HG03103 (cell line): ENCODE results near the gene UBE3A.
A peak's percentile ranks its signal among the peaks of the same experiment; 100 is the strongest.
"Not testable (repeated sequence)": the region's sequence is repeated elsewhere in the genome, so short reads cannot be mapped to it uniquely, and the experiment has no call there.

Experiments
- ATAC-seq: cut with Tn5 transposase; IDR thresholded peaks from one replicate; pipeline ENCODE4 v1.9.1; 2021; ENCODE audit warnings: low read depth; ENCODE audit not compliant: unreplicated experiment

The UBE3A gene

GRCh38 chr15:25439369-25439836 is 579 bp upstream of the UBE3A start:
- ATAC-seq = no peak

- ATAC-seq = peak; percentile 36
These were observed 835 bp downstream of the UBE3A start for GRCh38 chr15:25437777-25438600.

DNA sequence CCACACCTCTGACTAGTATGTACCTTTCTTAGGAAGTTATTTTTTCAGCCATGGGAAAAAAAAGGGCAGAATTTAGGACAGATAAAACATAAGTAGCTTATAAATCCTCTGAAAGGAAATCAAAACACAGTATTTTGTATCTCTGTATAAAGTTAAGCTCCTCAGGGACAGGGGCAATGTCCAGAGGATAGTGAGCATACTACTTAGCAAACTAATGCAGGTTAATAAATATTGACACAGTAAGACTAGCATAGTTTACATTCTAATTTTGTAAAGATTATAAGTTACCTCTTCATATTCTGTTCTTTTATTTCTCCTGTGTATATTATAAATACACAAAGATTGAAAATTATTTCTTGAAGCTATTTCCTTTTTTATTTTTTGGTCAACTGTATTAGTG is 2.1 kb downstream of the UBE3A start:
- no peak for ATAC-seq

DNA sequence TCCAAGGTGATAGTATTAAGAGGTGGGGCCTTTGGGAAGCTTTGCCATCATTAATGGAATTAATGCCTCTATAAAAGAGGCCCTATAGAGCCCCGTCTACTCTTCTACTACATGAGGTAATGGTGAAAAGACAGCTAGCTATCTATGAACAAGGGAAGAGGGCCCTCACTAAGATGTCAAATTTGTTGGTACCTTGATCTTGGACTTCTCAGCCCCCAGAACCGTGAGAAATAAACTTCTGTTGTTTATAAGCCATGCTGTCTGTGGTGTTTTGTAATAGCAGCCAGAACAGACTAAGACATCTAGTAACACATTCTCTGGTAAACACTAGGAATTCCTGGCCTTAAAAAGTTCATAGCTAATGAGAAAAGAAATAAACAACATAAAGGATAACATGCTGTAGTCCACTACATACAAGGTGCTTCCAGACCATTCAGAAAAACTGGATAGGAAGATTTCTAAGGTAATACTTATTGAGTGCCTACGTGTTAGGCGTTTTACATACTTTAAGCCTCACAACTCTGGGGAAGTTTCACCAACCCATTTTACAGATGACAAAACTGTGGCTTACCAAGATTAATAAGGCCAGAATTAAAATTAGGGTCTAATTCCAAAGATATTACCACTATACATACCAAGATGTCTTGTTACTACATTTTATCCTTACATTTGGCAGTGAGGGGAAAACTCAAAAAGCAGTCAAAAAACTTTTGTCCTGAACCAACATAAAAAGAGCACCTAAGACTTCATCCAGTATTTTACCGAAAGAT is 3.2 kb downstream of the UBE3A start:
- ATAC-seq = no peak

- no peak for ATAC-seq
These were observed 5.5 kb downstream of the UBE3A start for GRCh38 chr15:25433118-25433865.

DNA sequence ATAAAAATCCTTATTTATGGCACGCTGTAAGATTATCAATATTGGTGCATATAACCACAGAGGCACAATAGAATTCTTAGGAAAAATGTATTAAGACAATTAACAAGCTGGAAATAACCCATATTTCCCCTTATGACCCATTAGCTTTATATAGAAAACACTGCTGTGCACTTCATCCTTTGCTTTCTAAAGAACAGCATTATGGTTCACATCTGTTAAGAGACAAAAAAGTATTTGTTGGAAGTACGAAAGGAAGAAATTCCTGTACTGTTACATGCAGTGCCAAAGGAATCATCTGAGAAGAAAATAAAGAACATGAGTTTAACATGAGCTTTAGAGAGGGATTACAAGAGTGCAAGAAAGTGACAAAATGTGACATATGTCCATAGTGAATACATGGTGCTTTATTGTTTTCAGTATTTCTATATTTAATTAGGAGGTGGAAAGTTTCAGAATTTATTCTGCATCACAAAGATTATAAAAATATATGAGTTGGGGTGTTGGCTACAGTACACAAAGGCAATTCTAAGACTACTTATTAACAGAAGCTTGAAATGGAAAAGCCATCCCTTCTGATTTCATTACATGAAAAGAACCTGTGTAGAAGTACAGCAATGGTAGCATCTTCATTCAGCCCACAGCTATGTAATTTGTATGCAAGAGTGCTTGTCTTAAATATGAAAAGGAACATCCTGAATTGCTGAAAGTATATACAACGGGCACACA is 6.8 kb downstream of the UBE3A start:
- ATAC-seq = no peak

- ATAC-seq = no peak
These were observed 11.0 kb downstream of the UBE3A start for GRCh38 chr15:25427861-25428260.

DNA sequence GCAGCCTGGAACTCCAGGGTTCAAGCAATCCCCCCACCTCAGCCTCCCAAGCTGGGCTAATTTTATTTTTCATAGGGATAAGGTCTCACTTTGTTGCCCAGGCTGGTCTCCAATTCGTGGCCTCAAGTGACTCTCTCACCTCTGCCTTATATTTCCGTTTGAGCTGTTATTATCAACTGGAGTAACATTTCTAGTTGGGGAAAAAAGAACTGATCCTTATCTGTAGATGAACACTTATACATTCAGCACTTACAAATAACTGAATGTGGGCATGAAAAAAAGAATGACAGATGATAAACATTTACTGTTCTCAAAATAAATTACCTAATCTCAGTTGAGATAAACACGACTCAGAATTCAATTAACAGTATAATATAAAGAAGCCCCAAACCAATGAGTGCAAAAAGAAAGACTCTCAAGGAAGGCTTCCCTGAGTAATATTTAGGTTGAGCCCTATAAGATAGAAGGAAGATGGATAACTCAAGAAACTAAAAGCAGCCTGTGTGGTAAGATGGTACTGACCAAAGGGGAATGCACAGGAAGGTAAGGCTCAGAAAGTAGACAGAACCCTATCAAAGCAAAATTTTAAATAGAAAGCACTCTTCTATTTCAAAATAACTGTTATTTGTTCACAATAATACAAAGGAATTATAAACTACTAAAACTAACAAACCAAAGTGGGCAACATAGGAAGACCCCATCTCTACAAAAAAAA is 11.8 kb downstream of the UBE3A start:
- ATAC-seq = no peak

- ATAC-seq = no peak
These were observed 14.8 kb downstream of the UBE3A start for GRCh38 chr15:25424073-25424472.

DNA sequence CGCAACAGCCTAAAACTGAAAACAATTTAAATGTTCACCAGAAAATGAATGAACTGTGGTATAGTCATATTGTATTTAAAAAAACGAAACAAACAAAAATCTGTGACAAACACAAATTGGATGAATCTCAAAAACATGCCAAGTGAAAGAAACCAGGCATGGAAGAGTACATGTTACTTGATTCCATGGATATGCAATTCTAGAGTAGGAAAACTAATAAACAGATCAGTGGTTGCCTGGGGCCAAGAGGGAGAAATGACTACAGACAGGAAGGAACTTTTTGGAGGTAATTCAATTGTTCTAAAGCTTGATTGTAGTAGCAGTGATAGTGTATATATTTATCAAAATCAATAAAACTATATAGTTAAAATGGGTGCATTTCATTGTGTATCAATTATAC is 16.8 kb downstream of the UBE3A start:
- no peak for ATAC-seq

DNA sequence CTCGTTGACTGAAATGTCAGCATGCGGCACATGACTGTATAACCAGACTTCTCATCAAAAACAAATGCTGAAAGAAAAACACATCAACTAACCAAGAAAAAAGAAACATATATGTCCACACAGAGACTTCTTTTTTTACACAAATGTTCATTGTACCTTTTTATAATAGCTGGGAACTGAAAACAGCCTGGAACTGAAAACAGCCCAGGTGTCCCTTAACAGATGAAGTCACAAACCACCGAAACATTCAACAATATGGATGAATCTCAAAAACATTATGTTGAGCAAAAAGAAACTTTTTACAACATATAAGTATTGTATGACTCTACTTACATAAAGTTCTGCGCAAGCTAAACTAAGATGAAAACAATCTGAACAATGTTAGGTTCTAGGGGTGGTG is 20.6 kb downstream of the UBE3A start:
- no peak for ATAC-seq

- ATAC-seq = no peak
These were observed 21.2 kb downstream of the UBE3A start for GRCh38 chr15:25417604-25418003.

DNA sequence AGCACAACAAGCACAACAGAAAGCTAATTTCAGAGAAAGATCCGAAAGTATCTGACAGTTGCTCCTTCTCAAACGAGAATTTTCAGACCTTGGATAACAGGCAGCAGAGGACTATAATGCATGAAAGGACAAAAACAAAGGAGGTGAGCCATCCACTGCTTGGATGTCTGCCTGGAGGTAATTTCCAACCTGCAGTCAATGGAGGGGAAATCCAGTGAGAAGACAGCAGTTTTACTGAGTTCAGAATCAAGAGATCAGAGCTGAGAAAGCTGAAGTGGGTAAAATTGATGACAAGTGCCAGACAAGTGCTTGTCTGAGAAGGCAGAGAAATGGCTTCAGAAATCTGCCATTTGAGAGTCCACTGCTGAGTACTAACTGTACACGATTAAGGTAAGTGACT is 22.1 kb downstream of the UBE3A start:
- no peak for ATAC-seq

DNA sequence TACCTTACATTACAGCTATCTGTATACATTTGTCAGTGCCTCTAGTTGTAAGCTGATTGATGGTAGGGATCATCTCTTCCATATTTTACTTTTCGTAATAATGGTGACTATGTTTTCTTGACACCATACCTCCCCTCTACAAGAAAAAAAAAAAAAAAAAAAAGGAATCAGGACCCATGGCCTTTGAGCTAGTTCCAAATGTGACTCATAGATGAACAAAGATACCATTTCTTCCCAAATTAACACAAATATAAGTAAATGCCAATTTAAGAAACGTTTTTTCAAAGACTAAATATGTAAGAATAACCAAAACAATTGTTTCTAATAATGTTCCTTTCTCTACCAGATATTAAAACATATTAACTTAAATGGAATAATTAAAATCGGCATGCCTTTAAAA is 23.1 kb downstream of the UBE3A start:
- no peak for ATAC-seq

DNA sequence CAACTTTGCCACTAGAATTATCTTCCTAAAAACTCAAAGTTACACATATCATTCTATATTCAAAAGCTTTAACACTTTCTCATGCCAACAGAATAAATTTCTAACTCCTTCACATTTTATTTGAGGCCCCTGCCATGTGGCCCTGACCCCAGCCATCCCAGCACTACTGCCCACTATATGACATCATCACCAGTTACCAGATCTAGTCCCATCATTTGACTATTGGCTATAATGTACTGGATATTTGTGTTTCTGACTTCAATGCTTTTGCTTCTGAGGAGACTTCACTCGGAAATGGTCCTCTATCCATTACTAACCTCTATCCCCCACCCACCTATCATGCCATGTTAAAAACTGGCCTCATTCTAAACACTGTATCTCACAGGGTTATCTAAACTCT is 23.6 kb downstream of the UBE3A start:
- ATAC-seq = no peak

- no peak for ATAC-seq
These were observed 28.2 kb downstream of the UBE3A start for GRCh38 chr15:25410649-25411048.

DNA sequence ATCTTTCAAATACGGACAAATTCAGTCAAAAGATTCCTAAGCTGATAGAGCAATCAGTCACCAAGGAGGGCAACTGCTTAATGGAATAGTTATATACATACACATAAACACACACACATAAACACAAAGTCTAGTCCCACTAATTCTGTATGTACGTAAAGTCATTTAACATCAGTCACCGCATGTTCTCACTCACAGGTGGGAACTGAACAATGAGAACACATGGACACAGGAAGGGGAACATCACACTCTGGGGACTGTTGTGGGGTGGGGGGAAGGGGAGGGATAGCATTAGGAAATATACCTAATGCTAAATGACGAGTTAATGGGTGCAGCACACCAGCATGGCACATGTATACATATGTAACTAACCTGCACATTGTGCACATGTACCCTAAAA is 29.1 kb downstream of the UBE3A start:
- ATAC-seq = not testable (repeated sequence)

- no peak for ATAC-seq
These were observed 29.9 kb downstream of the UBE3A start for GRCh38 chr15:25408929-25409328.

- ATAC-seq = no peak
These were observed 30.4 kb downstream of the UBE3A start for GRCh38 chr15:25408428-25408827.

DNA sequence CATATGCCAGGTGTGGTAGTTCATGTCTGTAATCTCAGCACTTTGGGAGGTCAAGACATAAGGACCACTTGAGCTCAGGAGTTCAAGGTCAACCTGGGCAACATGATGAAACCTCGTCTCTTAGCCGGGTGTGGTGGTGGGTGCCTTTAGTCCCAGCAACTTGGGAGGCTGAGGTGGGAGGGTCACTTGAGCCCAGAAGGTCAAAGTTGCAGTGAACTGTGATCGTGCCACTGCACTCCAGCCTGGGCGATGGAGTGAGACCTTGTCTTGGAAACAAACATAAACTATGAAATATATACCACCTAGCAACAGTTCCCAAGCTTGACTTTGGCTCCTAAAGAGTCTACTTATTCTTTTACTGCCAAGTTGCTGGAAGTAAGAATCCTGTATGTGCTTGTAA is 30.9 kb downstream of the UBE3A start:
- ATAC-seq = no peak
